GM12873 (cell line): ENCODE measurements around the gene MCC.

Experiments
- CTCF ChIP-seq: IDR thresholded peaks from 2 replicates; pipeline ENCODE4 v1.5.1; 2012; ENCODE audit warnings: low read depth, mild to moderate bottlenecking, moderate library complexity, low read length, control low read depth; ENCODE audit not compliant: insufficient read depth; ENCODE audit errors: missing control alignments

The MCC gene

GRCh38 chr5:113336975-113337374, 151.3 kb downstream of the MCC start:
- peak; percentile 42 for TF ChIP-seq CTCF

GRCh38 chr5:113333411-113333810, 154.8 kb downstream of the MCC start:
- no peak for TF ChIP-seq CTCF

- TF ChIP-seq CTCF: no peak
These were observed 157.1 kb downstream of the MCC start for GRCh38 chr5:113331209-113331551.

GRCh38 chr5:113330533-113331208, 157.6 kb downstream of the MCC start:
- TF ChIP-seq CTCF: peak; percentile 46

- TF ChIP-seq CTCF: no peak
These were observed 158.3 kb downstream of the MCC start for GRCh38 chr5:113329981-113330380.

- TF ChIP-seq CTCF: no peak
These were observed 163.2 kb downstream of the MCC start for GRCh38 chr5:113325054-113325453.

GRCh38 chr5:113321276-113321675, 167.0 kb downstream of the MCC start:
- TF ChIP-seq CTCF: no peak
